Stimulated activated CD8-positive, alpha-beta memory T cell treated with anti-CD3 and anti-CD28 coated beads, Interleukin-4, amount 100 ng/mL, for 1 hour (primary cell): Measurements from ENCODE around the gene GDPD5.

Experiments used
- DNase-seq, 2 donors: peaks; one replicate each; pipeline ENCODE4 v3.0.0-alpha.2; 2020; ENCODE audit warnings: low read depth in 2 of 2, low spot score in 1 of 2

Gene GDPD5

GRCh38 chr11:75516886-75517285 lies 8.9 kb downstream of the GDPD5 start:
- no peak for DNase-seq

GRCh38 chr11:75516140-75516539 lies 9.6 kb downstream of the GDPD5 start:
- DNase-seq = no peak

DNA sequence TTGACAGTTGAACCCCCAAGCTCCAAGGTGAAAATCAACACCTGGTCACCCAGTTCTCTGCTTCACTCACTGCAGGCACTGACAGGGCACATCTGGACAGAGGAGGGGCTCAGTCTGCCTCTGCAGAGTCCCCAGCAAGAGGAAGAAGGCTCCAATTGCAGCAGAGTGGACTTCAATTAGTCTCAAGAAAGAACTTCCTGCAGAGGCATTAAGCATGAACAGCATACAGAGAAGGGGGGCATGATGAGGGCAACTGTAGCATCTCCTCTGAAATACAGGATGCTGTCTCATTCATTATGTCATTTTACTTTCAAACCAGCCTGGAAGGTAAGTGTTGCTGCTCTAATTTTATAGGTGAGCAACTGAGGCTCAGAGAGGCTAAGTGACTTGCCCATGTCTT lies 11.1 kb downstream of the GDPD5 start:
- DNase-seq = no peak

- no peak for DNase-seq
Observed at GRCh38 chr11:75513250-75513649, 12.5 kb downstream of the GDPD5 start.

GRCh38 chr11:75510723-75511019 lies 15.1 kb downstream of the GDPD5 start:
- DNase-seq = no peak

DNA sequence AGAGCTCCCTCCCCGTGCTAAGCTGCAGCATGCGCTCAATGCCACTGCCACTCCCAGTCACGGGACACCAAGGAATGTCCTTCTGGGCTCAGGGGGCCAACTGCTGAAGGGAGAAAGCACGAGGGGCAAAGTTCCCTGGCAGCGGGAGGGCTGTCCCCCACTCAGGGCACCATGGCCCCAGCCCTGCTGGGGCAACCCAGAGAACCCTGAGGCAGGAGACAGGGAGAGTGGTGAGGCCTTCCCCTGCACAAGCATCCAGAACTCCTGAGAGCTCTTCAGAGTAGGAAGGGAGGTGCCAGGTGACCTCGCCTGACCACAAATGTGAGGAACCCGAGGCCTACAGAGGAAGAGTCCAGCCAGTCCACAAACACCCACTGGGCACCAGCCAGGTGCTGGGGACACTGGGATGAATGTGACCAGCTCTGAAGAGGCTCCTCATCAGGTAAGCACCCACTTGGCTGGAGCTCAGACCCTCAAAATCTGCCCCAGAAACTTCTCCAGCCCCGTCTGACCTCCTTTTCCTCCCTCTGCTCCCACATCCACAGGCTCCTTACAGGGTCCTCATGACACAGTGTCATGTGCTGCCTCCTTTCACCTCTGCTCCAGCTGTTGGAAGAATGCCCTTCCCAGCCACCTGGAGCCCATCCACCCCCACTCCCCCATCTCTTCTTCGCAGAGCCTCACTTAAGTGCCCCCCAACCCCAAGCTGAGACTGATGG lies 15.6 kb downstream of the GDPD5 start:
- no peak for DNase-seq

- DNase-seq = no peak
Observed at GRCh38 chr11:75509020-75509720, 16.6 kb downstream of the GDPD5 start.

DNA sequence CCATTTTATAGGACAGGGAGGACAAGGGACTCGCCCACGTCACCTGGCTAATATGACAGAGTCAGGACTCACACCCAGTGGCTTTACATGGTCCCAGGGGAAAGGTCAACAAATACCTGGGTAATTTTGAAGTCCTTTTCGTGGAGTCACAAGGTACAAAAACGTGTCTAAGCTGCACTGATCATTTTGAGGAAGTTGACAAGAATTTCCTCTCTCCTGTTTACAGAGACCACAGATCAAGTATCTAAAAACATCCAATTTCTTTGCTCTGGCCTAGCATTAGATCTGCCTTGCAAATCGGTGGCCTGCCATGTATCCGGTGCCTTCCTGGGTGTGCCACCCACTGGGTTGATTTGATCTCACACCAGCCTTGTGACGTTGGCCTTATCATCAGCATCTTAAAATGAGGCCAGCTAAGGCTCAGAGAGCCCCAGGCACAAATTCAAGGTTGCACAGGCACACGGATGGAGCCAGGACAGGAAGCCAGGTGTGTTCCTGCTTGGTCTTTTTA lies 17.6 kb downstream of the GDPD5 start:
- DNase-seq = no peak

GRCh38 chr11:75507571-75507970 lies 18.2 kb downstream of the GDPD5 start:
- DNase-seq = no peak

DNA sequence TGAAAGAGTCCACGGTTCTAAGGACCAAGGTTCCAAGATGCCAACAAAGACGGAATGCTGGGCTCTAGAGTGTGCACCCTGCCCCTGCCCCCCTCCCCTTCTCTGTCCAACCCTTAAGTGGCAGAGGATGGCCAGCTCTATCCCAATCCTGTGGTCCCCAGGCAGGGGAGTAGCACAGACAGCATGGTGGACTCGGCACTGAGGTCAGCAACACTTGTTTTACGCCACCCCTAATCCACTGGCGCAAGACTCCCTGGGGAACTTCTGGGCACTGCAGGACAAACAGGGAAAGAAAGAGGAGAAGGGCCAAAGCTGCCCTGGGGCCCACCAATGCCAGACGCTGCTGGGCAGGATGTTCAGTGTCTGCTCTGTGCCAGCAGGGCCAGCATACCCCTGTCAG lies 18.9 kb downstream of the GDPD5 start:
- DNase-seq = no peak

DNA sequence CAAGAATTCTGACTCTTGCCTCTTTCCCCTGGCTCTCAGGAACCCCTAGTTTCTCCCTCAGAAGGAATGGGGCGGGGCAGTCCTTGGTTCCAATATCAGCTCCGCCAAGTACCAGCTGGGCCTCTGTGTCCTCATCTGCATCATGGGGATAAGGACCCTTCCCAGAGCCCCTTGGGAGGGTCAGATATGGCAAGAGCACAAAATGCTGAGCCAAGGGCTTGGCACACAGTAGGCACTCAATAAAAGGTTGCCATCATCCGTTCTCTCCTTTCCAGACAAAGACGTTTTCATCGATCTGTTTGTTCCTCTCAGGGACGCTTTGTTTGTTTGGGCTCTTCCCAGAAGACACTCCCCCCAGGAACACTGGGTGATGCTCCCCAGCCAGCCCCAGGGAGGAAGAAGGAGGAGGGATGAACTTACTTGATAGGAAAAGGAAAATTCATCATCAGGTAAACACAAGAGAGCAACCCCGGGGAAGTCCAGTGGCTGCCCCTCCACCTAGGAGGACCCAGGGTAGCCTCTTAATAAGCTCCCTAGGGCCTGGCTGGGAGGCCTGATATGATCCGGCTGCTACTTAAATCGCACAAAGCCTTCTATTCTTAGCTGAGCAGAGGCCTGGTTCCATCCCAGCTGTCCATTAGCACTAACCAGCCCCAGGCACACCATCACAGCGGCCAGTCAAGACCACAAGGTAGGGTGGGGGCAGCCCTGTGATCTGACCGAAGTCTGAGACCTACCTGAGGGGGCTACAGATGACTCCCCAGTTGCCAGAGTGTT lies 19.6 kb downstream of the GDPD5 start:
- no peak for DNase-seq

DNA sequence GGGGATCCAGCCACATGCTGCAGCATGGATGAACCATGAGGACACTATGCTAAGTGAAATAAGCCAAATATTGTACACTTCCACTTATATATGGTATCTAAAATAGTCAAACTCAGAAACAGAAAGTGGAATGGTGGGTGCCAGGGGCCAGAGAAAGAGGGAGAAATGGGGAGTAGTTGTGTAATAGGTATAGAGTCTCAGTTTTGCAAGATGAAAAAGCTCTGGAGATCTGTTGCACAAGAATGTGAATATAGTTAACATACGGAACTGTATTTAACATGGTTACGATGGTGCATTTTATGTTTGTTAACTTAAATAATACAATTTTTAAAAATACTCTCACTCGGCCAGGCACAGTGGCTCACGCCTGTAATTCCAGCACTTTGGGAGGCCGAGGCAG lies 21.2 kb downstream of the GDPD5 start:
- no peak for DNase-seq

DNA sequence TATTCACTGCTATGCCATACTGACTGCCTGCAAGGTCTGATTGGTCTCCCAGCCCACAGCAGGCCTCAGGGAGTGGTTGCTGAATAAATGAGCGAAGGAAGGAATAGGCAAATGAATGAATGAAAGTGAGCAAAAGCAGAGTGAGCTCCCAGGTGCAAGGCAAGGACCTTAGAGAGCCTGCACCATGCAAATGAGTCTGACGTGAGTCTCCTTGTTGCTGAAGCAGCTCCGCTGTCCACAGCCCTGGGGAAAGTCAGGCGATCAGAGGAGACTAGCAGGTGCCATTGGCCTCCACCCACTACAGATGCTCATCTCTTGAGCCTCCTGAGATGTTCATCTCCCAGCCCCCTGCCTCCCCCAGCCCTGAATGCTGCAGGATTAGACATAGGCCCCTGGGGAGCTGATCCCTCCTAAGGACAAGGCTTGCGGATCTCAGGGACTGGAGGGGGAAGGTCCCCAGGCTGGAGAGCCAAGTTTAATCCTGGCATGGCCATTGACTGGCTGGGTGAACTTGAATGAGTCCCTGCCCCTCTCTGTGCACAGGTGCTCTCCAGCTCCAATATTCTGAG lies 22.1 kb downstream of the GDPD5 start:
- no peak for DNase-seq

DNA sequence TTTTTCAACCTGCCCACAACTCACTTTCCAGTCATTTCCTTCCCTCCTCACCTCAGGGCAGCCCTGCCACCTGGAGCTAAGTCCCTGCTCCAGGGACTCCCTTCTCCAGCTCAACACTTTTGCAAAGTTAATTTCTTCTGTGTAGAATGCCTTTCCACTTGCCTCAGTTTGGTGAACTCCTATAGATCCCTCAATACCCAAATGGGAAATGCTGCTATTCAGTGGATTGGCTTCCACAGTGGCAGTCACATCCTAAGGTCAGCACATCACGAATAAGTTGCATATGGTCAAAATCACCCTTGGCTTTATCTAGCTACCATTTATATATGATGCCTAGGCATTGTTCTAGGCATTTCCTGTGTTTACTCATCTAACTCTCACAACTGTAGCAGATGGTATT lies 23.6 kb downstream of the GDPD5 start:
- no peak for DNase-seq

GRCh38 chr11:75500742-75501141 lies 25.0 kb downstream of the GDPD5 start:
- no peak for DNase-seq

GRCh38 chr11:75499423-75500190 lies 26.1 kb downstream of the GDPD5 start:
- no peak for DNase-seq

DNA sequence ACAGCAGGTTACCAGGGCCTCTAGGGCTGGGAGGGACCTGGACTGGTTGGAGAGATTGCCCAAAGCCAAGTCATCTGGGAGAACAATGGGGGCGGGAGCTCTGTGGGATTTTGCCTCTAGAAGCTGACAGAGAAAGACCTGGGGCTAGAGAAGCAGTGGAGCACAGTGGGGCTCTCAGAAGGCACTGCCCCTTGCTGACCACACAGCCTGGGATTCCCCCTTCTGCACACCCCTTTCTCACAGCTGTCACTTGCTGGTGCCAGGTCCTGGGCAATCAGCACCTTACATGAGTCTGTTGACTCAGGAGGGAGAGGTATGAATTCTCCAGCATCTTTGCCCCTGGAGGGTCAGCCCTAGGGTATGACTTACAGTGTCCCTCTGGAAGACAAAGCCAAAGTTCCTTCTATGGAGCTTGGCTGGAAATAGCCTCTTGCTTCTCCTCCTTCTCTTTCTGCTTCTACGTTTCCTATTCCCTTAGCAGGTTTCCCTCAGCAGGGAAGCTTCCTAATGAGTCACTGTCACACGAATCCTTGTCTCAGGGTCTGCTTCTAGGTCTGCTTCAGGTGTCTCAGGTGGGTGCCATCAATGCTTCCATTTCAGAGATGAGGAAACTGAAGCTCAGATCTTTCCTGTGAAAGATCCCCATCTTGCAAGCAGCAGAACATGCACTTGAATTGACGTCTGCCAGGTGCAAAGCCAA lies 27.0 kb downstream of the GDPD5 start:
- no peak for DNase-seq

DNA sequence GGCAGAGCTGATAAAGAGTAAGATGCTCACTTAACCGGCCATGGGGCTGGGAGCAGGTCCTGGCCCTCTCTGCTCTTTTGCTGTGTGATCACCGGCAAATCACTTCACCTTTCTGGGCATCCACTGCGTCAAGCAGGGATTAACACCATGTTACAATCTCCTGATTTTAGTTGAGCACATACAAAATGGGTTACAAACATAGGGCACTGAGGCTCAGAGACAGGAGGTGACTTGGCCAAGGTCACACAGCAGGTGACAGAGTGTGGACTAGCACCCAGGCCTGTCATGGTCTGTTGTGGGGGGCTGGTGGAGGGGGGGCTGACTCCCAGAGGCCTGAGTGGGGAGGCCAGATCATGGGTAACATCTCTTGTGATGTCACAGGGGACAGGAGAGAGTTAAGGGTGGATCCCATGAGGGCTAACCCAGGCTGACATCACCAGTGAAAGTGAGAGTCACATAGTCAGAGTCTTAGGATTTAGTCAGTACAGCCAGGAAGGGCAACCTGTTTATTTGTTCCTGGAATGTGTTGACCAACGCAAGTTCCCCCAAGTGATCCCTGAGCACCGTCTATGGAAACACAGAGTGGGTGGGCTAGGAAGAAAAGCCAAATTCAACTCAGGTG lies 27.8 kb downstream of the GDPD5 start:
- no peak for DNase-seq

- no peak for DNase-seq
Observed at GRCh38 chr11:75496305-75496752, 29.4 kb downstream of the GDPD5 start.

DNA sequence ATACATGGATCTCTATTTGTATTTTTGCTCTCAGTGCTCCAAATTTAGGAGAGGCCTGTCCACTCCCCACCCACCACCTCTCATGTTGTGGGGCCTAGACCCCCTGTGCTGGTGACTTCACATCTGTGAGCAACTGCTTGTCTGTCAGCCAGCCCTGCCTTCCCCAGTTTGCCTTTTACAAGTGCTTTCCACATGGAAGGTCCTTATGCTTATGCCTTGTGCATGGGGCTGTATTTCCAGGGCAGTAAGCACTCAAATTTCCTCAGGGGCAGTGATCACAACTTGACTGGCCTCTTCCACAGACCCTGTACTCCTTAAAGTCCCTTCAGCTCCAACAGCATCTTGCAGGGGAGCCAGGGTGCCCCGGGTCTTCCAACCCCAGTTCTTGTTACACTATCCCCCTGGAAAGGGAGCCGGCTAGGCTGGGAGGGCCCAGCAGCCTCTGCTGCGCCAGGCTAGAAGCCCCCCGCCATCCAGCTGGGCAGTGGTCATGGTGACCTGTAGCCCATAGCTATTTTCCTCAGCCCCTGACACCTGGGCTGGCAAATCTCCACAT lies 29.9 kb downstream of the GDPD5 start:
- DNase-seq = no peak
